ENCODE measurements around the gene DDX31.

The DDX31 gene

GRCh38 chr9:132543960-132544359, 125.8 kb downstream of the DDX31 start:
- peaks cover 19% of the 10 kb centered on the region for H3K27me3 Mint-ChIP-seq (ENCODE audit: low read depth, poor library complexity)
- H3K27ac Mint-ChIP-seq = peak overlapping the region; percentile 33
- H3K36me3 Mint-ChIP-seq (ENCODE audit: low read depth) = no peaks in the 10 kb centered on the region
- no peaks in the 10 kb centered on the region for H3K9me3 Mint-ChIP-seq
- TF ChIP-seq, protein P1, sequence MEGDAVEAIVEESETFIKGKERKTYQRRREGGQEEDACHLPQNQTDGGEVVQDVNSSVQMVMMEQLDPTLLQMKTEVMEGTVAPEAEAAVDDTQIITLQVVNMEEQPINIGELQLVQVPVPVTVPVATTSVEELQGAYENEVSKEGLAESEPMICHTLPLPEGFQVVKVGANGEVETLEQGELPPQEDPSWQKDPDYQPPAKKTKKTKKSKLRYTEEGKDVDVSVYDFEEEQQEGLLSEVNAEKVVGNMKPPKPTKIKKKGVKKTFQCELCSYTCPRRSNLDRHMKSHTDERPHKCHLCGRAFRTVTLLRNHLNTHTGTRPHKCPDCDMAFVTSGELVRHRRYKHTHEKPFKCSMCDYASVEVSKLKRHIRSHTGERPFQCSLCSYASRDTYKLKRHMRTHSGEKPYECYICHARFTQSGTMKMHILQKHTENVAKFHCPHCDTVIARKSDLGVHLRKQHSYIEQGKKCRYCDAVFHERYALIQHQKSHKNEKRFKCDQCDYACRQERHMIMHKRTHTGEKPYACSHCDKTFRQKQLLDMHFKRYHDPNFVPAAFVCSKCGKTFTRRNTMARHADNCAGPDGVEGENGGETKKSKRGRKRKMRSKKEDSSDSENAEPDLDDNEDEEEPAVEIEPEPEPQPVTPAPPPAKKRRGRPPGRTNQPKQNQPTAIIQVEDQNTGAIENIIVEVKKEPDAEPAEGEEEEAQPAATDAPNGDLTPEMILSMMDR (IDR thresholded peaks at IDR 0.05) = no peak
- no peak for DNase-seq
- H3K4me3 Mint-ChIP-seq = peak overlapping the region; percentile 11
- peaks cover 78% of the 10 kb centered on the region for H3K4me1 Mint-ChIP-seq

- Mint-ChIP-seq H3K27me3 (ENCODE audit: low read depth, poor library complexity) (peaks cover 19% of the 10 kb centered on the region), H3K27ac (peak overlapping the region; percentile 33), H3K4me1 (peaks cover 71% of the 10 kb centered on the region), H3K4me3 (no peak overlapping the region), H3K36me3 (ENCODE audit: low read depth) (no peaks in the 10 kb centered on the region), H3K9me3 (no peaks in the 10 kb centered on the region)
- no peak for DNase-seq
- TF ChIP-seq, protein P1 (IDR thresholded peaks at IDR 0.05) = no peak
Observed at GRCh38 chr9:132543251-132543650, 126.5 kb downstream of the DDX31 start.
